ENCODE data around the gene IL34. TPM values are rescaled to one million over a fixed set of nuclear protein-coding genes. Genes with fewer than 3 reads are reported as not detected.
"Not testable (repeated sequence)": the region's sequence is repeated elsewhere in the genome, so short reads cannot be mapped to it uniquely, and the experiment has no call there.

IL34 gene
- total RNA-seq, 1 donor from 2014 or later, result 2.4 TPM

DNA sequence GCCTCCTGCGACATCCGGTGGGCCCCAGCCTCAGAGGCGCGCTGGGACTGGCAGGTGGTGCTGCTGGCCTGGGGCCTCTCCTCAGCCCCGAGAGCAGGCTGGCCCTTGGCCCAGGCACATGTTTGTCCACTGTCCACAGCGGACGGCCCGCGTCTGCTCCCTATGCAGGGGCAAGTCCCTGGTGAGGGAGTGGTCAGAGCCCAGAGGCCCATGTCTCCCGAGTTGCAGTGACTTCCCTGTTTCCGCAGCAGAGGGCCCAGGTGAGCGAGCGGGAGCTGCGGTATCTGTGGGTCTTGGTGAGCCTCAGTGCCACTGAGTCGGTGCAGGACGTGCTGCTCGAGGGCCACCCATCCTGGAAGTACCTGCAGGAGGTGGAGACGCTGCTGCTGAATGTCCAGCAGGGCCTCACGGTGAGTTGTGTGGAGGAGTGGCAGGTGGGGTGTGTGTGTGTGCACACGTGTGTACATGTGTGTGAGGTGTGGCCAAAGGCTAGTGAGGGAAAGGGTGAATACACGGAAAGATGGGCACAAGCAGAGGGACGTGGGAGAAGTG lies 10.4 kb downstream of the IL34 start:
- DNase-seq (ENCODE audit: low spot score), result no peak

- no peak for DNase-seq (ENCODE audit: low spot score)
Observed at GRCh38 chr16:70657956-70658355, 11.6 kb downstream of the IL34 start.

GRCh38 chr16:70658921-70659320 lies 12.6 kb downstream of the IL34 start:
- no peak for DNase-seq (ENCODE audit: low spot score)

GRCh38 chr16:70659546-70659945 lies 13.2 kb downstream of the IL34 start:
- peak; percentile 75 for DNase-seq (ENCODE audit: low spot score)

DNA sequence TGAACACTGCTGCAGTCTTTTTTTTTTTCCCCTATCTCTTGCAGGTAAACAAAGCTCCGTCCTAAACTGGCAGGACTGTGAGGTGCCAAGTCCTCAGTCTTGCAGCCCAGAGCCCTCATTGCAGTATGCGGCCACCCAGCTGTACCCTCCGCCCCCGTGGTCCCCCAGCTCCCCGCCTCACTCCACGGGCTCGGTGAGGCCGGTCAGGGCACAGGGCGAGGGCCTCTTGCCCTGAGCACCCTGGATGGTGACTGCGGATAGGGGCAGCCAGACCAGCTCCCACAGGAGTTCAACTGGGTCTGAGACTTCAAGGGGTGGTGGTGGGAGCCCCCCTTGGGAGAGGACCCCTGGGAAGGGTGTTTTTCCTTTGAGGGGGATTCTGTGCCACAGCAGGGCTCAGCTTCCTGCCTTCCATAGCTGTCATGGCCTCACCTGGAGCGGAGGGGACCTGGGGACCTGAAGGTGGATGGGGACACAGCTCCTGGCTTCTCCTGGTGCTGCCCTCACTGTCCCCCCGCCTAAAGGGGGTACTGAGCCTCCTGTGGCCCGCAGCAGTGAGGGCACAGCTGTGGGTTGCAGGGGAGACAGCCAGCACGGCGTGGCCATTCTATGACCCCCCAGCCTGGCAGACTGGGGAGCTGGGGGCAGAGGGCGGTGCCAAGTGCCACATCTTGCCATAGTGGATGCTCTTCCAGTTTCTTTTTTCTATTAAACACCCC lies 13.8 kb downstream of the IL34 start:
- DNase-seq (ENCODE audit: low spot score), result peak; percentile 84

- DNase-seq (ENCODE audit: low spot score), result peak; percentile 76
Observed at GRCh38 chr16:70660672-70661350, 14.5 kb downstream of the IL34 start.

DNA sequence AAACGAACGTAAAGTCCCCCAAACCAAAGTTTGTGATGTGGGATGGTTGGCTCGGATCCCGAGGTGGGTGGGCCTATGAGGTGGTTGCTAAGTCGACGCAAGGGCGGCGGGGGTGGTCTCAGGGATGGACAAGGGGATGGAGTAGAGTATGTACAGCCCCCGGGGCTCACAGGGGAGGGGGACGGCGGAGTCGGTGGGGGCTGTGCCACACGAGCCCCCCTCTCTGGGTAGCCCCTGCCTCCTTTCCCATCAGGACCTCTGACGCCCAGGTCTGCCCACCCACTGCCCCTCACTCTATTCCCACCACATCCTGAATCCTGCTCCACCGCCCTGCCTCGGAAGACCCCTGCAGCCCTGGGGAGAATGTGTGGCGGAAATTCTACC lies 15.2 kb downstream of the IL34 start:
- peak; percentile 75 for DNase-seq (ENCODE audit: low spot score)

DNA sequence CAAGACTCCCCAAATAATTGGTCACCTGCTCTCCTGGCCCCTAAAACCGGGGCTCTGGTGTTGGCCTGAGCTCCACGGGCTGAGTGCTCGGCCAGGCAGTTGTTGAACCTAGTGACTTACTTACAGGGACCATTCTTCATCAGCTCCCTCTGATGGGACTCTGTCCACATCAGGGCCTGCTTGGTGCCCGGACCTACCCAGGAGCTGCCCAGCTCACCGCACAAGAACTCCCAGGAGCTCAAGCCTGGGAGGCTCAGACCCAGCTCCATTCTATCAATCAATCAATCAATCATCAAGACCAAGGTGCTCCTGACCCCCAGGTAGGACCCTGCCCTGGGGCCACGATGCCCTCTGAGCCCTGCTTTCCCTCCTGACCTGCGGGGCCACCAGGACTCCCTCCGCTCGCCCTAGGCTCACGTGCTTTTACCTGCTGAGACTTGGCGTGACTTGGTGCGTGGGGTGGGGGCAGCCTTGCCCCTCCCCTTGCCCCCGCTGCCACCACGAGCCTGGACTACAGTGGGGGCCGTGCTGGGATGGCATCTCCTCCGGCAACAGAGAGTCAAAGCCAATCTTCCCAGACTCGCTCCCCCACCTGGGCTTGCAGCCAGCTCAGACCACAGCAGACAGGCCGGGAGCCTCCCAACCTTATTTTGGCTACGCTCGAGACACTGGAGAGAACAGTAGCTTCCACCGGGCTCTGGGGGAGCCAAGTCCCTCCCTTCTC lies 15.7 kb downstream of the IL34 start:
- DNase-seq (ENCODE audit: low spot score), result no peak

- DNase-seq (ENCODE audit: low spot score), result no peak
Observed at GRCh38 chr16:70662991-70663523, 16.7 kb downstream of the IL34 start.

GRCh38 chr16:70663524-70664324 lies 17.4 kb downstream of the IL34 start:
- no peak for DNase-seq (ENCODE audit: low spot score)

DNA sequence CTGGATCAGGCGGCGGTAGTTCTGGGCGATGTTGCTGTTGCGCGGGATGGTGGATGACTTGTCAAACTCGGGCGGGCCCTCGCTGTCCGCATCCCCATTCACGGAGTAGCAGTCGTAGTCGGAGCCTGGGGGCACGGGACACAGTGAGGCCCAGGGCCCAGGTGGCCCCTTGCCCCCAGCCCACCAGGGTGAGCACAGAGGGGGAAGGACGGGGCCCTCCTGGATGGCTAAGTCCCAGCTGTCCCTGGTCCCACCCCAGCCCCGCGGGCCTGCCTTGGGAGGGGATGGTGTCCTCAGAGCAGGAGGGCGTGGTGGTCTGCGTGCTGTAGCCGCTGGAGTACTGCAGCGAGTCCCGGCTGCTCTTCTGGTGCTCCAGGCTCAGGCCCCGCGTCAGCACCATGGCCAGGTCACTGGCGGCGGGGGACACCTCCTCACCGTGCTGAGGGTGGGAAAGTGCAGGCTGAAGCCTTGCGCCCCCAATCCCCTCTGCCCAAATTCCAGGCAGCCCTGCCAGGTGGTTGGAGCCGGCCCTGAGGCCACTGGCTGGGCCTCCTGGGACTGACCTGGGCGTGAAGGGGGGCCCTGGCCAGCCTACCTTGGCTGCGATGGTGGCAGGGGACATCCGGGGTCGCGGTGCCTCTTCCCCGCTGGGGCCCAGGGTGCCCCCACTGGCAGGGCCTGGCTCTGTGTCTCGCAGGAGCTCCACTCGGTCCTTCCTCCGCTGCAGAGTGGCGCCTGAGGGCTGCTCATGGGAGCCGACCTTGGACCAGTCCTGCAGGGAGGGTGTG lies 18.2 kb downstream of the IL34 start:
- no peak for DNase-seq (ENCODE audit: low spot score)

DNA sequence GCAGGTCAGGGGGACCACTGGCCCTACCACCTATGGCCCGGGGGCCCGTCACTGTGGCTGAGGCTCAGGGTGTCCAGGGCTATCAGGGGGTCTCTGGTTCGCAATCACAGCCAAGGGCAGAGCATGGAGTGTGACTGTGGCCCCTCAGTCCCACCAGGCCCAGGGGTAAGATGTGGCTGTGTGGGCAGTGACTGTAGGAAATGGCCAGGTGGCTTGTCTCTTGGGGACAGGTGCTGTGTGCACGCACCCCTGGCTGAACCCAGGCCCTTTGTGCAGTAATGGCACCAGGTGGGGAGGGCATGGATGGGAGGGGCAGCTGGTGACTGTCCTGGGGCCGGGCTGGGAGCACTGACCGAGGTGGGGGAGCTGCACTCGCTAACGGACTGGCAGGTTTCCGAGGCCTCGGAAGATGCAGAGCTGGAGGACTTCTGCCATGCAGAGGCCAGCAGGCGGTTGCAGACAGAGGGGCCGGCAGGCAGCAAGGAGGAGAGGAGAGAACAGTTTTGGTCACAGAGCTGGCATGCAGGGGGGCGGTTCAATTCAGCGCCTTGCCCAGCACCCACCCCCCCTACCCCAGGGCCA lies 18.8 kb downstream of the IL34 start:
- no peak for DNase-seq (ENCODE audit: low spot score)

DNA sequence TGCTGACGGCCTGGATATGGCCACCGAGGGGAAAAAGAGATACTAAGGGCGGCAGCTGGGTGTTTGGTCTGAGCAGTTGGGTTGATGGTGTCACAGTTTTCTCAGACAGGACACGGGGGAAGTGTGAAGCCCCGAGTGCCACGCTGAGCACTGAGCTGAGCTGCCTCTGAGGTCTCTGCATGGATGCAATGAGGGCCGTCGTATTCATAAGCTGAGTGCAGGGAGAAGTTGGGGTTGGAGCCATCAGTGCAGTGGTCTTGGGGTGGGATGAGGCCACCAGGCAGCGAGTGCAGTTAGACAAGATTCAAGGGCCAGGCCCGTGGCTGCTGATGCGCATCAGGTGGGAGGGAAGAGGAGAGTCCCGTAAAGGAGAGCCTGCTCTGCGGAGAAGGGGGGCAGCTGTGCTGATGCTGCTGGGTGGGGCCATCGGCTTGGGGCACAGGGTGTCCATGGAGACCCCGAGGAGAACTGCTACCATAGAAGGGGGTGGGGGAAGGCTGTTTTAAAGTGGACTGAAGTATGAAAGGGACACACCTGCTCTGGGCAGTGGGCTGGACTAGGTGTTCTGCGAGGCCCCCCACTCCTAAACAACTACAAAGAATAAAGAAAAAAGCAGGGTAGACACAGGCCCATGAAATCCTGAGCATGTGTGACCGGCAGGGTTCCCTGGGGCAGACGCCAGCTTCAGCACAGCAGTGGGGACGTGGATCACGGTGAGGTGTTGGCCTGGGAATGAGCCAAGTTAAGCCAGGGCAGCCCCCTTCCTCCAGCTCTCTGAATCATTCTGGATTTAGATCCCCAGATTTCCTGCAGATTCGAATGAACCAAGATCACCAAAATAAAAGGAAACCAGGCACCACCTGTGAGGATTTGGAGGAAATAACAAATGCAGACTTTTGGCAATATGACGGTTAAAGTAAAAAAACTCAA lies 19.7 kb downstream of the IL34 start:
- DNase-seq (ENCODE audit: low spot score), result no peak

- no peak for DNase-seq (ENCODE audit: low spot score)
Observed at GRCh38 chr16:70670175-70670574, 23.8 kb downstream of the IL34 start.

GRCh38 chr16:70670938-70671337 lies 24.6 kb downstream of the IL34 start:
- not testable (repeated sequence) for DNase-seq (ENCODE audit: low spot score)

GRCh38 chr16:70674221-70675014 lies 28.1 kb downstream of the IL34 start:
- DNase-seq (ENCODE audit: low spot score), result no peak

- no peak for DNase-seq (ENCODE audit: low spot score)
Observed at GRCh38 chr16:70675851-70676513, 29.6 kb downstream of the IL34 start.

Measured in mesenteric fat pad (tissue), 1 donor.